AG10803 (cell line): ENCODE measurements around the gene H2BK1.
A peak's percentile ranks its signal among the peaks of the same experiment; 100 is the strongest.

Experiments used
- DNase-seq: peaks from one replicate; pipeline ENCODE4 v3.0.0; 2010; ENCODE audit warnings: low read depth
- H3K4me3 ChIP-seq: 2 replicates; pipeline ENCODE4 v1.5.1; 2011; ENCODE audit warnings: mild to moderate bottlenecking, low read length, control low read depth
- CTCF ChIP-seq: conservative IDR thresholded peaks from 2 replicates; pipeline ENCODE4 v1.5.1; 2011; ENCODE audit warnings: mild to moderate bottlenecking, low read length, control low read depth, inconsistent platforms

H2BK1 gene

GRCh38 chr7:151228024-151228866 is 18.0 kb upstream of the H2BK1 start:
- TF ChIP-seq CTCF, result no peak
- no peak for DNase-seq
- H3K4me3 ChIP-seq, result peak overlapping the region; percentile 83

DNA sequence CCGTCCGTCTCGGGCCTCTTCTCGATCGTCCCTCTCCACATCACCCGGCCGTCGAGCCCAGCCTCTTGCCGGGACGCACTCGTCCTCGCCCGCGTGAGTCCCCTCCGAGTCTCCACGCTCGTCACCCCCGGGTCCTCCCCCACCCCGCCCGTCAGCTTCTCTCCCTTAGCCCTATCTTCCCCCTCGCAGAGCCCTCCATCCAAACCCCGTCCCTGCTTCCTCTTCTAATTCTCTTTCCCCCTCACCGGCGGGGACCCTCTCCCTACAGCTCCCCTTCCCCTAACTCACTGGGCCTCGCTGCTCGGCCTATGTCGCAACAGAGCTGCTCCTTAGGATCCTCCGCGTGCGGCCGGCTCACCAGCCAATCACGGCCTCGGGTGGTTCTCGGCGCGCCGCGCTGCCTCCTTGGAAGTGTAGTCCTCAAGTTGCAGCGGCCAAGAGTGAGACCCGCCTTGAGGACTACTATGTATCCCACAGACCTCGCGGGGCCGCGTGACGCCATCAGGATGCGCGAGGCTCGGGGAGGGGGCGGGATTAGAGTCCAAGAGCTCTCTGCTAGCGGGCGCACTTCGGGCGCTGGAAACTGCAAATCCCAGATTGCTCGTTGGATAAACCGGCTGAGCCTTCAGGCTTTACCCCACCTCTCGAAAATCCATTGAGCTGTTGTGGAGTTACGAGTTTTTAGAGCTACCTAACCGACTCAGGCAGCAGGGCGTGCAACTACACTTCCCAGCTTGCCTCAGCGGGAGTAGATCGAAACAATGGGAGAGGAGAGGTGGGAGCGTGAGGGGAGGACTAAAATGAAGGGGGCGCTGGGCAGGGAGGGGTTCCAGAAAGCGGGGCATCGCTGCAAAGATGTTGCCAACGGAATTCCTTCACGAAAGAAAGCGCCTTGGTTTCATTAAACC is 16.8 kb upstream of the H2BK1 start, which contains the start of gene ABCF2:
Gene ABCF2, minus strand, starts transcription at position 331 of the 908 bp plus-strand sequence. CDS start 747 bp downstream, outside the sequence.
- no peak; the same call in 1 of the 2 replicates for TF ChIP-seq CTCF
- DNase-seq, result peak; percentile 99
- peak within 1 kb of the TSS; percentile 91 for H3K4me3 ChIP-seq

DNA sequence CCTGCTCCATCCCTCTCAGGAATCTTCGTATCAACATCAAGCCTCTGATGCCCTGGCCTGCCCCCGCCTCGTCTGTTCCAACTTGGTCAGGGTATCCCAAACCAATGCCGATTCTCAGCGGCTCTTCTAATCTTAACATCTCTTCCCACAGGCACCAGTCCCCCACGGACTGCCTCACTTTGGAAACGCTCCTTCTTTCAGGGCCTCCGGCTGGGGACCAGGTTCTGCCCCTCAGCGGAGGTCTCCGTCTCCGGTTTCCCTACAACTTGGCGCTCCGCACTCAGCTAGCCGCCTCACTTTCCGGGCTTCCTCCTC is 16.2 kb upstream of the H2BK1 start:
- no peak for DNase-seq
- peak overlapping the region; percentile 91 for H3K4me3 ChIP-seq
- TF ChIP-seq CTCF, result no peak

DNA sequence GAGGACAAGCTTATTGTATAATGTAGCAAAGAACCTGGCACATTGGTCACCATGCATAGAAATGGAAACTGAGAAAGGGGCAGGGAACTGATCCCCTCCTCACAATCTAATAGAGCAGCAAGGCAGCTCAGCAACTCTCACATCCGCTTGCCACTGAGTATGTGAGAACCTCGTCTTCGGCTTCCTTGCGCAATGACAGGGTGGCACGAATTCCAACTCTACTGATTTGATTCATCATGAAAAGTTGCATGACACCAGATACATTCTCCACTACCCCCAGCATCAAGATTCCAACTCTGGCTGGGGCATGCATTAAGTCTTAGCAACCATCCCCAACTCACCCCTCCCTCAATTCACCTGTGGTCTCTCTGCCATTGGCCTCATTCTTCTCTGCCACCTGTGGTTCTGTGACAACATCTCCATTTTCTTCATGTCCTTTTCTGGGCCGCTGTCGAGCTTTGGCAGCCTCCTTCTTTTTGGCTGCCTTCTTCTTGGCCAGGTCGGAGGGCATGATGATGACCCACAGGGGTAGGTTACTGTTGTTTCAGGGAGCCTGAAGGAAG is 15.7 kb upstream of the H2BK1 start:
- peak overlapping the region; percentile 91 for H3K4me3 ChIP-seq
- DNase-seq, result no peak
- TF ChIP-seq CTCF, result no peak

DNA sequence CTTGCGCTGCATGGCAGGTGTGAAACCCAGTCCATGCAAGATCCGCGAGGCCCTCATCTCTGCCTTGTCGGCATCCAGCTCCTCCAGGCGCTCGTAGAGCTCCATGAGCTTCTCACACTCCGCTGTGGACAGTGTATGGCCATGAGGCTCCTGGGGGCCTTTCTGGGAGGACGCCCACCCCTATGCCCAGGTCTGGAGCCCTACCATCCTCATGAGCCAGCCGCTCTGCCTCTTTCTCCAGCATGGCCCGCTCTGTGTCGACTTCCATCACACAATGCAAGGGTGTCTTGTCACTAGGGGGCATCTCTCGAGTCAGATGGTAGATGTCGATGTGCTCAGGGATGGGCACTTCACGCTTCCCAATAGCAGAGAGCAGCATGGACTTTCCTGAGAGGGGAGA is 13.4 kb upstream of the H2BK1 start:
- DNase-seq, result no peak
- no peak overlapping the region for H3K4me3 ChIP-seq
- TF ChIP-seq CTCF, result no peak

- DNase-seq, result no peak
- H3K4me3 ChIP-seq, result no peak overlapping the region
- TF ChIP-seq CTCF, result no peak
These were observed 7.9 kb upstream of the H2BK1 start for GRCh38 chr7:151218170-151218569.
